HG03439 (cell line): ENCODE data around the gene TREM2.
"Not testable (repeated sequence)": the region's sequence is repeated elsewhere in the genome, so short reads cannot be mapped to it uniquely, and the experiment has no call there.

Source experiments
- ATAC-seq: cut with Tn5 transposase; IDR thresholded peaks from one replicate; pipeline ENCODE4 v1.9.1; 2021; ENCODE audit warnings: mild to moderate bottlenecking, moderate library complexity; ENCODE audit not compliant: unreplicated experiment

The TREM2 gene

GRCh38 chr6:41162687-41163418, at the start of gene TREM2:
TREM2 (minus strand) TSS chr6:41163116; CDS start chr6:41163082, 34 bp downstream.
- no peak for ATAC-seq

GRCh38 chr6:41209547-41210320, 46.8 kb upstream of the TREM2 start:
- no peak for ATAC-seq

- no peak for ATAC-seq
Measured at GRCh38 chr6:41208439-41209106, 45.7 kb upstream of the TREM2 start.

- ATAC-seq = no peak
Measured at GRCh38 chr6:41204156-41204555, 41.2 kb upstream of the TREM2 start.

GRCh38 chr6:41201764-41202173, 38.9 kb upstream of the TREM2 start:
- ATAC-seq = no peak

- ATAC-seq = no peak
Measured at GRCh38 chr6:41200901-41201763, 38.2 kb upstream of the TREM2 start, which contains the start of gene TREML2. TREML2 (minus strand) TSS chr6:41201149; CDS start chr6:41201008, 141 bp downstream.

GRCh38 chr6:41200296-41200900, 37.5 kb upstream of the TREM2 start:
- no peak for ATAC-seq

- no peak for ATAC-seq
Measured at GRCh38 chr6:41199552-41200246, 36.8 kb upstream of the TREM2 start.

- ATAC-seq = no peak
Measured at GRCh38 chr6:41197234-41197633, 34.3 kb upstream of the TREM2 start.

- ATAC-seq = no peak
Measured at GRCh38 chr6:41194386-41194785, 31.5 kb upstream of the TREM2 start.

- no peak for ATAC-seq
Measured at GRCh38 chr6:41193884-41194283, 31.0 kb upstream of the TREM2 start.

GRCh38 chr6:41193171-41193734, 30.3 kb upstream of the TREM2 start:
- ATAC-seq = no peak

- ATAC-seq = no peak
Measured at GRCh38 chr6:41191569-41191968, 28.7 kb upstream of the TREM2 start.

GRCh38 chr6:41190791-41191190, 27.9 kb upstream of the TREM2 start:
- ATAC-seq = no peak

GRCh38 chr6:41189967-41190366, 27.1 kb upstream of the TREM2 start:
- ATAC-seq = no peak

GRCh38 chr6:41189046-41189445, 26.1 kb upstream of the TREM2 start:
- ATAC-seq = not testable (repeated sequence)

- no peak for ATAC-seq
Measured at GRCh38 chr6:41187924-41188886, 25.3 kb upstream of the TREM2 start.

- ATAC-seq = no peak
Measured at GRCh38 chr6:41186031-41186562, 23.2 kb upstream of the TREM2 start.
